HepG2 (cell line): ENCODE results near the gene IQCE. TPM values are rescaled to one million over a fixed set of nuclear protein-coding genes. Genes with fewer than 3 reads are reported as not detected.

ENCODE experiments used
- AGO2 ChIP-seq: fragments of 200-400 bp; formaldehyde crosslinking; optimal IDR thresholded peaks from 2 replicates; pipeline ENCODE3; 2017; ENCODE audit warnings: mild to moderate bottlenecking, low read depth, low read length, moderate library complexity
- GABPB1 ChIP-seq: IDR thresholded peaks from 2 replicates; pipeline ENCODE4 v1.6.1; 2016; ENCODE audit warnings: mild to moderate bottlenecking, missing genetic modification reagents, moderate library complexity, missing compliant biosample characterization
- GATAD1 ChIP-seq: IDR thresholded peaks from 2 replicates; pipeline ENCODE4 v1.6.1; 2016; ENCODE audit warnings: missing genetic modification reagents, missing compliant biosample characterization
- SOX6 ChIP-seq, 2 experiments: fragments of 450-650 bp in 1 of 2; sonication (generic) in 1 of 2; formaldehyde crosslinking in 1 of 2; IDR thresholded peaks; 2 replicates each; pipeline versions ENCODE4 v1.4.0 to v1.6.1; 2017 to 2020; ENCODE audit warnings: antibody characterized with exemption in 1 of 2, mild to moderate bottlenecking in 1 of 2, missing genetic modification reagents in 1 of 2
- YY1 ChIP-seq: IDR thresholded peaks from 2 replicates; pipeline ENCODE4 v1.6.1; 2011; ENCODE audit warnings: low read length, low read depth, moderate library complexity, mild to moderate bottlenecking; ENCODE audit not compliant: insufficient read depth, insufficient replicate concordance
- ZNF225 ChIP-seq: sonication (generic); formaldehyde crosslinking; IDR thresholded peaks from 2 replicates; pipeline ENCODE4 v1.4.0; 2020; ENCODE audit warnings: mild to moderate bottlenecking, missing genetic modification reagents
- ZNF317 ChIP-seq: sonication (generic); formaldehyde crosslinking; IDR thresholded peaks from 2 replicates; pipeline ENCODE4 v1.5.0; 2020; ENCODE audit warnings: mild to moderate bottlenecking, missing genetic modification reagents
- ZNF343 ChIP-seq: sonication (generic); formaldehyde crosslinking; IDR thresholded peaks from 2 replicates; pipeline ENCODE4 v1.4.0; 2020; ENCODE audit warnings: mild to moderate bottlenecking, missing genetic modification reagents
- ZSCAN9 ChIP-seq: IDR thresholded peaks from 2 replicates; pipeline ENCODE4 v1.6.1; 2016; ENCODE audit warnings: borderline replicate concordance
- polyA plus RNA-seq, 8 experiments: library from polyadenylated mRNA; depleted of rRNA in 3 of 8; stranded (reverse) in 7 of 8; unstranded in 1 of 8; fragments of >200 nt; fragmentation: Illumina TruSeq in 4 of 8; extraction: Trizol in 4 of 8; gene quantifications; 2 replicates each; pipeline versions ENCODE4 v1.2.1 to v1.2.3, GENCODE V29; 2011 to 2016; ENCODE audit warnings: low read depth in 4 of 8, missing spikeins in 1 of 8, mixed read lengths in 1 of 8; ENCODE audit not compliant: insufficient read depth in 1 of 8
- total RNA-seq, 5 experiments: library from RNA; depleted of rRNA; stranded (reverse); fragments of >200 nt; fragmentation: Illumina TruSeq; extraction: Trizol; gene quantifications; 2 replicates each; pipeline ENCODE4 v1.2.3, GENCODE V29; 2016; ENCODE audit warnings: low read depth in 1 of 5
- TF ChIP-seq, protein P1 (sequence below): sonication (generic); formaldehyde crosslinking; IDR thresholded peaks from 2 replicates; pipeline ENCODE4 v1.4.0; 2020; ENCODE audit warnings: mild to moderate bottlenecking, missing genetic modification reagents, borderline replicate concordance
- TF ChIP-seq, protein P2 (sequence below): sonication (generic); formaldehyde crosslinking; IDR thresholded peaks from 2 replicates; pipeline ENCODE4 v1.4.0; 2020; ENCODE audit warnings: mild to moderate bottlenecking, missing genetic modification reagents
- TF ChIP-seq, protein P3 (sequence below): conservative IDR thresholded peaks from 2 replicates; pipeline ENCODE4 v1.6.1; 2018; ENCODE audit warnings: missing genetic modification reagents

Gene IQCE
- total and polyA plus RNA-seq, 2 of the 13 experiments (the other 11 are each of a cell fraction or from before 2014, with no cell fraction given), result 1.5 to 2.5 TPM

DNA sequence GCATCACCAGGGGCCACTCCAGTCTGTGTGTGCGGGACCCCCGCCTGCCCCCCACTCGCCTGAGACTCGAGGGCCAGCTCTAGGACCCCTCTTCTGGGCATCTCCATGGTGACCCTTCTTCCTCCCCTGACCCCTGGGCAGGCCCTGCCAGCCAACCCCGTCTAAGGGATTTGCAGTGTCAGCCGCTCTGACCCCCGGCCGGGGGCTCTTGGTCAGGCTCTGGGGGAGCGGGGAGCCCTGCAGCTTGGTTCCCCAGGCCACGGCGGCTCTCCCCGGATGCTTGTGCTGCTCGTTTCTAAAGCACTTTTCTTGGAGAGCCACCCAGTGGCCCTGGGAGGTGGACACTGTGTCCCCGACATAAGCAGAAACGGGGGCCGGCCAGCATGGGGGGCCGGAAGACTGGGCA, 78.3 kb downstream of the IQCE start (continued):
- TF ChIP-seq, protein P1, sequence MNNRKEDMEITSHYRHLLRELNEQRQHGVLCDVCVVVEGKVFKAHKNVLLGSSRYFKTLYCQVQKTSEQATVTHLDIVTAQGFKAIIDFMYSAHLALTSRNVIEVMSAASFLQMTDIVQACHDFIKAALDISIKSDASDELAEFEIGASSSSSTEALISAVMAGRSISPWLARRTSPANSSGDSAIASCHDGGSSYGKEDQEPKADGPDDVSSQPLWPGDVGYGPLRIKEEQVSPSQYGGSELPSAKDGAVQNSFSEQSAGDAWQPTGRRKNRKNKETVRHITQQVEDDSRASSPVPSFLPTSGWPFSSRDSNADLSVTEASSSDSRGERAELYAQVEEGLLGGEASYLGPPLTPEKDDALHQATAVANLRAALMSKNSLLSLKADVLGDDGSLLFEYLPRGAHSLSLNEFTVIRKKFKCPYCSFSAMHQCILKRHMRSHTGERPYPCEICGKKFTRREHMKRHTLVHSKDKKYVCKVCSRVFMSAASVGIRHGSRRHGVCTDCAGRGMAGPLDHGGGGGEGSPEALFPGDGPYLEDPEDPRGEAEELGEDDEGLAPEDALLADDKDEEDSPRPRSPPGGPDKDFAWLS (CRISPR knock-in tag), result no peak
- TF ChIP-seq ZNF317 (CRISPR knock-in tag) (no peak), GATAD1 (CRISPR knock-in tag) (no peak), SOX6 (IDR thresholded peaks at IDR 0.05) (no peak), SOX6 (CRISPR knock-in tag; IDR thresholded peaks at IDR 0.05) (no peak), AGO2 (peak; percentile 5), YY1 (no peak), ZNF343 (CRISPR knock-in tag) (no peak), GABPB1 (CRISPR knock-in tag) (no peak), ZSCAN9 (CRISPR knock-in tag) (no peak), ZNF225 (CRISPR knock-in tag) (no peak)
- TF ChIP-seq, protein P2, sequence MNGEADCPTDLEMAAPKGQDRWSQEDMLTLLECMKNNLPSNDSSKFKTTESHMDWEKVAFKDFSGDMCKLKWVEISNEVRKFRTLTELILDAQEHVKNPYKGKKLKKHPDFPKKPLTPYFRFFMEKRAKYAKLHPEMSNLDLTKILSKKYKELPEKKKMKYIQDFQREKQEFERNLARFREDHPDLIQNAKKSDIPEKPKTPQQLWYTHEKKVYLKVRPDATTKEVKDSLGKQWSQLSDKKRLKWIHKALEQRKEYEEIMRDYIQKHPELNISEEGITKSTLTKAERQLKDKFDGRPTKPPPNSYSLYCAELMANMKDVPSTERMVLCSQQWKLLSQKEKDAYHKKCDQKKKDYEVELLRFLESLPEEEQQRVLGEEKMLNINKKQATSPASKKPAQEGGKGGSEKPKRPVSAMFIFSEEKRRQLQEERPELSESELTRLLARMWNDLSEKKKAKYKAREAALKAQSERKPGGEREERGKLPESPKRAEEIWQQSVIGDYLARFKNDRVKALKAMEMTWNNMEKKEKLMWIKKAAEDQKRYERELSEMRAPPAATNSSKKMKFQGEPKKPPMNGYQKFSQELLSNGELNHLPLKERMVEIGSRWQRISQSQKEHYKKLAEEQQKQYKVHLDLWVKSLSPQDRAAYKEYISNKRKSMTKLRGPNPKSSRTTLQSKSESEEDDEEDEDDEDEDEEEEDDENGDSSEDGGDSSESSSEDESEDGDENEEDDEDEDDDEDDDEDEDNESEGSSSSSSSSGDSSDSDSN (CRISPR knock-in tag), result no peak
- TF ChIP-seq, protein P3, sequence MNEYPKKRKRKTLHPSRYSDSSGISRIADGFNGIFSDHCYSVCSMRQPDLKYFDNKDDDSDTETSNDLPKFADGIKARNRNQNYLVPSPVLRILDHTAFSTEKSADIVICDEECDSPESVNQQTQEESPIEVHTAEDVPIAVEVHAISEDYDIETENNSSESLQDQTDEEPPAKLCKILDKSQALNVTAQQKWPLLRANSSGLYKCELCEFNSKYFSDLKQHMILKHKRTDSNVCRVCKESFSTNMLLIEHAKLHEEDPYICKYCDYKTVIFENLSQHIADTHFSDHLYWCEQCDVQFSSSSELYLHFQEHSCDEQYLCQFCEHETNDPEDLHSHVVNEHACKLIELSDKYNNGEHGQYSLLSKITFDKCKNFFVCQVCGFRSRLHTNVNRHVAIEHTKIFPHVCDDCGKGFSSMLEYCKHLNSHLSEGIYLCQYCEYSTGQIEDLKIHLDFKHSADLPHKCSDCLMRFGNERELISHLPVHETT, result no peak
